Measurements from ENCODE around the gene CEP112.

The CEP112 gene

DNA sequence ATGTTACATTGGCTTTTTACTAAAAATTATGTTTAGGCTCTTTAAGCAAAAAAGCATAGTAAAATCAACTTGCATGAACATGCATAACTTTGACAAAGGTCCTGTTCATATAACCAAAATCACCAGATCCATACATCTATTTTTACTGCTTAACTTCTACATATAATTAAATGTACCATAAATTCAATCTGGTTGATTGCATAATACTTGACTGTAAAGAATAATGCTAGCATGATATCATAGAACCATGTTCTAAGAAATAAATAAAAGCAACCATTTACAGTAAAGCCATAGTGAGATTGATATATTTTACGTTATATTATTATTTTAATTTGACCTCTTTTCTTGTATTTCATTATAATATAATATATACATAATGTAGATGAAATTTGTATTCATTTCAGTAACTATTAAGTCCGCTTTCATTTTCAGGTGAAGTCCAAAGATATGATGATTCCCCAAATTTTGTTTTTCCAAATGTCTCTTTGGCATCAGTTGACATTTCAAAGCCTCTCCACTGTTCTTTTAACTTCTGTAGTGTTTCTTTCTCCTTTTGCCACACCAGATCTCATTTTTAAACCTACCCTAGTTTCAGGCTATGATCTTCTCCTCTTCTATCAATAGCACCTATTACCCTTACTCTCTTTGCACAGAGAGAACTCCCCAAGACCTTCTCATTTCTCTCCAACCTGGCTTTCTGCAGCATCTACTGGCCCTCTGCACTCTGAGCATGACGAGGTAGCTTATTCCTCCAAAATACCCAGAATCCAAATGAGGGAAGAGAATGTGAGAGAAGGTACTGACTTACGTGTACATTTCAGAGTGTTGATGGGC lies 35.5 kb upstream of the CEP112 start:
- Histone ChIP-seq H3K9me3 (ENCODE audit: control insufficient read depth, low read depth, low read length) (no peaks in the 10 kb centered on the region), H3K9ac (ENCODE audit: low read length) (no peak overlapping the region), H3K27me3 (ENCODE audit: control insufficient read depth, insufficient read depth, low read length) (no peaks in the 10 kb centered on the region), H3K27ac (ENCODE audit: low read length) (no peak overlapping the region), H3K36me3 (ENCODE audit: control insufficient read depth, low read depth, low read length) (no peaks in the 10 kb centered on the region), H3K4me1 (ENCODE audit: control insufficient read depth, low read depth, low read length) (no peaks in the 10 kb centered on the region), H3K4me3 (ENCODE audit: low read length) (no peak overlapping the region)

DNA sequence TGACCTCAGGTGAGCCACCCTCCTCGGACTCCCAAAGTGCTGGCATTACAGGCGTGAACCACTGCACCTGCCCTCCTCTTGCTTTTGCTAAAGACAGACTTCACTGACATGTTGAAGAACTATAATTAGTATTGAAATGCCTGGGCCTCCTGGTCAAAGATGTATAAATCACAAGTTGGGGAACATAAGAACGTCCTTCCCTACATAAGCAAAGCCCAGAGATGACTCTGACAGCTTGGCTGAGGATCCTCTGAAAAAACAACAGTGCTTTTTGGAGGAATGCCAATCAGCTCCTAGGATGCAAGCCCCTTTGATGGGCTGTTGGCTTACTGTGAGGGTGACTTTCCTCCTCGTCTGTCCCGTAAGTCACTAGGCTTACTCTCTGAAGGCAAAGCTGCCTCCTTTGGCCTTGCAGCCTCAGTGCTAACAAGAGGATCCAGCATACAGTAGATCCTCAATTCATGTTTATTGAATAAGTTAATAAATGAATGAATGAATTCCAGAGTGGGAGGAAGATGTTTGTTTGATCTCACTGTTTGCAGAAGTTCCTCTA lies 30.9 kb upstream of the CEP112 start:
- Histone ChIP-seq H3K27me3 (ENCODE audit: control insufficient read depth, insufficient read depth, low read length) (no peaks in the 10 kb centered on the region), H3K27ac (ENCODE audit: low read length) (no peak overlapping the region), H3K9me3 (ENCODE audit: control insufficient read depth, low read depth, low read length) (no peaks in the 10 kb centered on the region), H3K4me3 (ENCODE audit: low read length) (no peak overlapping the region), H3K36me3 (ENCODE audit: control insufficient read depth, low read depth, low read length) (no peaks in the 10 kb centered on the region), H3K4me1 (ENCODE audit: control insufficient read depth, low read depth, low read length) (no peaks in the 10 kb centered on the region), H3K9ac (ENCODE audit: low read length) (no peak overlapping the region)

DNA sequence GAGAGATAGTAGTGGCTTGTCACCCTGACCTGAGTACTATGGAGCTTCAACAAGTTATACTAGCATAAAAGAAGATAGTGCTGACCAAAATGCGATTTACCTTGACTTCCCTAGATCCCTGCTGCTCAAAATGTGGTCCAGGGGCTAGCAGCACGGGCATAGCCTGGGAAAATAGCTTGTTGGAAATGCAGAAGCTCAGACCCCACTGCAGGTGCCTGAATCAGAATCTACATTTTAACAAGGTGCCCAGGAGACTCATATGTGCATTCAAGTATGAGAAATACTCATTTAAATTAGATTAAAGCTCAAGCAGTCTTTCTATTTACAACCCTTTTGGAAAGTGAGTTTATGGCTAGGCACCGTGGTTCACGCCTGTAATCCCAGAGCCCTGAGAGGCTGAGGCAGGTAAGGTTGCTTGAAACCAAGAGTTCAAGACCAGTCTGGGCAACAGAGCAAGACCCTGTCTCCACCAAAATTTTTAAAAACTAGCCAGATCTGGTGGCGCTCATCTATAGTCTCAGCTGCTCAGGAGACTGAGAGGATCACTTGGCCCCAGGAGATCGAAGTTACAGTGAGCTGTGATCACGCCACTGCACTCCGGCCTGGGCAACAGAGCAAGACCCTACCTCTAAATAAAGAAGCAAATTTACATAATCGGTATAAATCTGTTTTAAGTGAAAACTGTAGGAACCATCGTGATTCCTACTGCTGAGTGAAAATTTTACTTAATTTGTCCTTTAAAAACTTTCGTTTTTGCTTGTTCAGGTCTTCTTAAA lies 30.0 kb upstream of the CEP112 start:
- no peaks in the 10 kb centered on the region for H3K27me3 ChIP-seq (ENCODE audit: control insufficient read depth, insufficient read depth, low read length)
- H3K4me3 ChIP-seq (ENCODE audit: low read length): no peak overlapping the region
- no peak overlapping the region for H3K9ac ChIP-seq (ENCODE audit: low read length)
- no peaks in the 10 kb centered on the region for H3K4me1 ChIP-seq (ENCODE audit: control insufficient read depth, low read depth, low read length)
- no peak overlapping the region for H3K27ac ChIP-seq (ENCODE audit: low read length)
- no peaks in the 10 kb centered on the region for H3K36me3 ChIP-seq (ENCODE audit: control insufficient read depth, low read depth, low read length)
- H3K9me3 ChIP-seq (ENCODE audit: control insufficient read depth, low read depth, low read length): no peaks in the 10 kb centered on the region

DNA sequence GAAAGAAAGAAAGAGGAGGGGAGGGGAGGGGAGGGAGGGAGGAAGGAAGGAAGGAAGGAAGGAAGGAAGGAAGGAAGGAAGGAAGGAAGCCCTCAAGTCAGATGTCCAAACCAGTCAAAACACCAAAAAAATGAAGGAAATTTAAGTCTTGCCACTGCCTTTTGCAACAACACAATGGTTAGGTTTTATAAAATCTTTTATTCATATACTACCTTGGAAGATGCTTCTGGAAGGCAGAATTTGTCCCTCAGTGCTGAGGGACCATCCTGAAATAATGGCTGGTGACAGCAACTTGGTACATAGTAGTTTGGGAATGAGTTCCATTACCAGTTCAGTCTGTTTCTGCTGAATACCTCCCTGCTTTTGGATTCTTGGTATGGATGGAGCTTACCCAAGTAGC lies 29.4 kb upstream of the CEP112 start:
- Histone ChIP-seq H3K9me3 (ENCODE audit: control insufficient read depth, low read depth, low read length) (no peaks in the 10 kb centered on the region), H3K4me3 (ENCODE audit: low read length) (no peak overlapping the region), H3K27me3 (ENCODE audit: control insufficient read depth, insufficient read depth, low read length) (no peaks in the 10 kb centered on the region), H3K9ac (ENCODE audit: low read length) (no peak overlapping the region), H3K36me3 (ENCODE audit: control insufficient read depth, low read depth, low read length) (no peaks in the 10 kb centered on the region), H3K27ac (ENCODE audit: low read length) (no peak overlapping the region), H3K4me1 (ENCODE audit: control insufficient read depth, low read depth, low read length) (no peaks in the 10 kb centered on the region)

DNA sequence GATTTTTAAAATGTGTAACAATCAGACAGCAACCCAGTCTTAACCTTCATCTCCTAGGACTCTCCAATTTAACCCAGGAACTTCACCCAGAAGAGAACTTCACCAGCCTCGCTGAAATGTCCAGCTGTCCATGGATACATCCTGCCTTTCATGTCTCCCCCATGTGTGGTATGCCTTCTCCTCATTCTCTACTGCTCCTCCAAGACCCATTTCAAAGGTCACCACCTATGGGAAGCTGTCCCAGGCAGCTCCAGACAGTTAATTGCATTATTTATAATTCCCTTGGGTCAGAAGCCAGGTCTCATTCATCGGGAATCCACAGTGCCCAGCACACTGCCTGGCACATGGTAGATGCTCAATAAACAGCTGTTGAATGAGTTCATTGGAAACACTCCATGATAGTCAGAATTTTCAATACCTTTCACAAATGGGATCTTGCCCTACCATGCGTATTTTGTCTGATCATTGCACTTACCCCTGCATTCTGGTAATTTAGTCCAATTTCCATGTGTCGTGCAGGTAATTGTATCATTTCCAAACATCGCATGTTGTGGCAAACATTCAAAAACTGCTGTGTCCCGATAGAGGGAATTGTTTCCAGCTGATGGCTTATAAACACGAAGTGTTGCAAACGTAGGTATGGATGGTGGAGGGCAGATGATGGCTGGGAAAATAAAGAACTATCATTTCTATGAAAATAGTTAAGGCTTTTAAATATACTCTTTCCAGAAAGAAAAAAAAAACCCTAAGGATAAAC lies 28.3 kb upstream of the CEP112 start:
- no peaks in the 10 kb centered on the region for H3K9me3 ChIP-seq (ENCODE audit: control insufficient read depth, low read depth, low read length)
- no peaks in the 10 kb centered on the region for H3K27me3 ChIP-seq (ENCODE audit: control insufficient read depth, insufficient read depth, low read length)
- no peak overlapping the region for H3K9ac ChIP-seq (ENCODE audit: low read length)
- no peaks in the 10 kb centered on the region for H3K4me1 ChIP-seq (ENCODE audit: control insufficient read depth, low read depth, low read length)
- H3K27ac ChIP-seq (ENCODE audit: low read length): no peak overlapping the region
- no peaks in the 10 kb centered on the region for H3K36me3 ChIP-seq (ENCODE audit: control insufficient read depth, low read depth, low read length)
- no peak overlapping the region for H3K4me3 ChIP-seq (ENCODE audit: low read length)

DNA sequence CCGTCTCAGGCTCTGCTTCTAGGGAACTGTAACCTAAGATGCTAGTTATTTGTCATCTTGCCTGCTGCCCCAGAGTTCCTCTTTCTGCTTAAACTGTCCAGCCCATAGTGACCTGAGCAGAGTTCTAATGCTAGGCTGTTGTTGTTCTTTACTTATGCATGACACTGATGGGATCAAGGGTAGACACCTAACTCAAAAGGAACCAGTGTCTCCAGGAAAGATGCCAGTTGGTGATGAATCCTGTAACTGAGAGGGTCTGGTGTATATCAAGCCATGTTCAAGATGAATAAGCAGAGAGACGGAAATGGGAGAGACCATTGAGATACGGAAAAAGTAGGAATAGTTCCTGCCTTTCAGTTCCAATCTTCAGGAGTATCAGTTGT lies 23.6 kb upstream of the CEP112 start:
- Histone ChIP-seq H3K4me3 (ENCODE audit: low read length) (no peak overlapping the region), H3K9ac (ENCODE audit: low read length) (no peak overlapping the region), H3K27ac (ENCODE audit: low read length) (no peak overlapping the region), H3K4me1 (ENCODE audit: control insufficient read depth, low read depth, low read length) (no peaks in the 10 kb centered on the region), H3K9me3 (ENCODE audit: control insufficient read depth, low read depth, low read length) (no peaks in the 10 kb centered on the region), H3K36me3 (ENCODE audit: control insufficient read depth, low read depth, low read length) (no peaks in the 10 kb centered on the region), H3K27me3 (ENCODE audit: control insufficient read depth, insufficient read depth, low read length) (no peaks in the 10 kb centered on the region)

DNA sequence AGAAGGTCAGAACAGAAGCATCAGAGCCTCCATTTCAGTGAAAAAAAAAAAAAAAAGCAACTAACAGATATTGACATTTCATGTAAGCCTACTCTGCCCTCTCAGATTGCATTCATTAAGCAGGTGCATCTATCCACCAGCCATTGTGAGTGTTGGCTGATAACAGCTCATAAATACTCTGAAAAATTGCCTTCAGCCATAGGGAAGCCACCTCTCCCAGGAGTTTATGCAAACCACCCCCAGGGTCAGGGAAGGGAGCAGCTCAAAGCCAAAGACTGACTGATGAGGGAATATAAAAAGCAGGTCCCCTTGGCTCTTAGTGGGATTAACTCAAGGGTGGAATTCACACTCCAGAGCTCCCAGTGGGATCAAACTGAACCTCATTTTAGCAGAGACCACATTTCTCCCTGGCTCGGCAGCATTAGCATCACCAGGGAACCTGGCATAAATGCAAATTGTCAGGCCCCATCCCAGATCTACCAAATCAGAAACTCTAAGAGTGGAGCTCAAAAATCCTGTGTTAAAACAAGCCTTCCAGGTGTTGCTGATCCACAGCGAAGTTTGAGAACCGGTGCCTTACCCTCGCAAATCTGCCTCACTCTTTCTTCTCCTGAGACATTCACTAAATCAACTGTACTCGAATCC lies 23.1 kb upstream of the CEP112 start:
- H3K9ac ChIP-seq (ENCODE audit: low read length): no peak overlapping the region
- no peaks in the 10 kb centered on the region for H3K27me3 ChIP-seq (ENCODE audit: control insufficient read depth, insufficient read depth, low read length)
- no peaks in the 10 kb centered on the region for H3K36me3 ChIP-seq (ENCODE audit: control insufficient read depth, low read depth, low read length)
- no peaks in the 10 kb centered on the region for H3K4me1 ChIP-seq (ENCODE audit: control insufficient read depth, low read depth, low read length)
- H3K4me3 ChIP-seq (ENCODE audit: low read length): no peak overlapping the region
- H3K27ac ChIP-seq (ENCODE audit: low read length): no peak overlapping the region
- H3K9me3 ChIP-seq (ENCODE audit: control insufficient read depth, low read depth, low read length): no peaks in the 10 kb centered on the region

DNA sequence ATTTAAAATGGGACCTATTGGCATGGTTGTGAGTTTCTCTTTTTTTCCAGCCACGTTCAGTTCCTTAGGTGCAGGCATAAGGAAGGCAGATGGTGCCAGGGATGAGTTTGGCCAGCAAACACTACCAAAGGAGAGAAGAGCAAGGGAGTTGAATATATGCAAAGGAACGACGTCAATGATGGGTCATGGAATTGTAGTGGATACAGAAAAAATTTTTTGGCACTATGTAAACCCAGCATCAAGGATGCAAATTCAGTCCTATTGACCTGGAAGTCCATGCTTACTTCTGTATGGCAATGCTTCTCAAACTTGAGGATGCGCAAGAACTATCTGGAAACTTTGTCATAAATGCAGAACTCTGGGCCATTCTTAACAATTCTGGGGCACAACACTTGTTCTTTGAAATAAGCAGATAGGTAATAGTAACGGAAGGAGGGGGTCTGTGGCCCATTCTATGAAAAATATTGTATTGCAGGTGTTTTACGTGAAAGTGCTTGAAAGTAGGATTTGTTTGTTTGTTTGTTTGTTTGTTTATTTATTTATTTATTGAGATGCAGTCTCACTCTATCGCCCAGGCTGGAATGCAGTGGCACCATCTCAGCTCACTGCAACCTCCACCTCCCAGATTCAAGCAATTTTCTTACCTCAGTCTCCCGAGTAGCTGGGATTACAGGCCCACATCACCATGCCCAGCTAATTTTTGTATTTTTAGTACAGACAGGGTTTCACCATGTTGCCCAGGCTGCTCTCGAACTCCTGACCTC lies 19.3 kb upstream of the CEP112 start:
- no peak overlapping the region for H3K4me3 ChIP-seq (ENCODE audit: low read length)

DNA sequence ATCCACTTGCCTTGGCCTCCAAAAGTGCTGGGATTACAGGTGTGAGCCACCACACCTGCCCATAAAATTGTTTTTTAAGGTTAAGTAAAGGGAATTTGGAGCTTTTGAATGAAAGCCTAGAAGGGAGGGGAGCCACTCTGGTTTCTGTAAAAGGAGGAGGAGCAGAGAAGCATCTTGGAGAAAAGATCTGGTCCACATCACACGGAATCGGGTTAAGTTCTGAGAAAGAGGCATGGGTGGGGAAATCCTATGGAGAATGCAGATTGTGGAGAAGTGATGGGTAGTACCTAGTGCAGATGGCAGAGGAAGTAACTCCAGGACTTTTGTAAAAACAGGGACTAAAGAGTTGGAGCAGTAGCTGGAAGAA lies 18.3 kb upstream of the CEP112 start:
- Histone ChIP-seq H3K27ac (ENCODE audit: low read length) (no peak overlapping the region), H3K9me3 (ENCODE audit: control insufficient read depth, low read depth, low read length) (peaks cover 5% of the 10 kb centered on the region), H3K9ac (ENCODE audit: low read length) (no peak overlapping the region), H3K36me3 (ENCODE audit: control insufficient read depth, low read depth, low read length) (no peaks in the 10 kb centered on the region), H3K27me3 (ENCODE audit: control insufficient read depth, insufficient read depth, low read length) (no peaks in the 10 kb centered on the region), H3K4me3 (ENCODE audit: low read length) (no peak overlapping the region), H3K4me1 (ENCODE audit: control insufficient read depth, low read depth, low read length) (peaks cover 5% of the 10 kb centered on the region)

More for the DNA sequence above, 19.3 kb upstream of the CEP112 start:
- H3K4me1 ChIP-seq (ENCODE audit: control insufficient read depth, low read depth, low read length): peaks cover 5% of the 10 kb centered on the region
- no peaks in the 10 kb centered on the region for H3K27me3 ChIP-seq (ENCODE audit: control insufficient read depth, insufficient read depth, low read length)
- peaks cover 5% of the 10 kb centered on the region for H3K9me3 ChIP-seq (ENCODE audit: control insufficient read depth, low read depth, low read length)
- no peaks in the 10 kb centered on the region for H3K36me3 ChIP-seq (ENCODE audit: control insufficient read depth, low read depth, low read length)
- no peak overlapping the region for H3K9ac ChIP-seq (ENCODE audit: low read length)
- H3K27ac ChIP-seq (ENCODE audit: low read length): no peak overlapping the region

DNA sequence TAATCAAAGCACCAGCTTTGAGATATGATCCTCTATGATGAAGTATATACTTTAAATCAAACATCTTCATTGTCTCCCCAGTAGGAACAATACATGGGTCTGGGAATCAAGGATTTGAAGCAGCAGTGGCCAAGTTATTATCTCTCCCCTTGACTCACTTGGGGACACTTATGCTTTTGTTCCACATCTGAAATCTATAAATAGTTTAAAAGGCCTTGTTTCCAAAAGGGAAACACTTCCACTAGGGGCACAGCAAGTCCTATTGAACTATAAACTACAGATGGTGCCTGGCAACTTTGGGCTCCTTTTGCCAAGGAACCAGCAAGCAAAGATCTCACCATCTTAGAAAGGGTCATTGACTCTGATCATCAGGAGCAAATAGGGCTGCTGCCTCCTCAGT lies 16.0 kb upstream of the CEP112 start:
- H3K27me3 ChIP-seq (ENCODE audit: control insufficient read depth, insufficient read depth, low read length): no peaks in the 10 kb centered on the region
- peaks cover 5% of the 10 kb centered on the region for H3K9me3 ChIP-seq (ENCODE audit: control insufficient read depth, low read depth, low read length)
- H3K4me1 ChIP-seq (ENCODE audit: control insufficient read depth, low read depth, low read length): peaks cover 5% of the 10 kb centered on the region
- no peak overlapping the region for H3K9ac ChIP-seq (ENCODE audit: low read length)
- H3K4me3 ChIP-seq (ENCODE audit: low read length): no peak overlapping the region
- H3K27ac ChIP-seq (ENCODE audit: low read length): no peak overlapping the region
- no peaks in the 10 kb centered on the region for H3K36me3 ChIP-seq (ENCODE audit: control insufficient read depth, low read depth, low read length)

All from iPS-18a (cell line).